HEK293 (cell line): ENCODE results near the gene SLC4A1AP.
A peak's percentile ranks its signal among the peaks of the same experiment; 100 is the strongest.

Experiments used
- CTCF ChIA-PET: fragments of 350-600 bp; formaldehyde crosslinking; extraction: SDS; loops from one replicate; lab custom pipeline; 2021; ENCODE audit warnings: antibody characterized with exemption; lab: Yijun Ruan, JAX
- POLR2A ChIA-PET: fragments of 300-600 bp; formaldehyde crosslinking; extraction: SDS; loops from one replicate; lab custom pipeline; 2020; ENCODE audit warnings: antibody characterized with exemption, inconsistent platforms; lab: Yijun Ruan, JAX
- H3K27ac ChIP-seq: fragments of 200-500 bp; sonication (Bioruptor generic); 2 replicates; pipeline ENCODE4 v1.5.1; 2014; ENCODE audit warnings: low read depth, low read length, control low read depth, inconsistent platforms; ENCODE audit errors: extremely low read depth
- H3K36me3 ChIP-seq, 2 experiments: fragments of 200-500 bp in 1 of 2; sonication (Bioruptor generic) in 1 of 2; 1 replicate in 1 of 2; 2 replicates in 1 of 2; pipeline ENCODE4 v1.5.1; 2014 to 2017; ENCODE audit warnings: inconsistent platforms in 2 of 2, low read length in 2 of 2; ENCODE audit not compliant: control insufficient read depth in 2 of 2, insufficient read depth in 1 of 2
- H3K4me1 ChIP-seq: fragments of 200-500 bp; sonication (Bioruptor generic); 2 replicates; pipeline ENCODE4 v1.5.1; 2014; ENCODE audit warnings: mild to moderate bottlenecking, low read length, inconsistent platforms; ENCODE audit not compliant: control insufficient read depth, insufficient read depth
- H3K4me3 ChIP-seq: 2 replicates; pipeline ENCODE4 v1.5.1; 2011; ENCODE audit warnings: low read depth, mild to moderate bottlenecking, control low read depth, low read length, moderate library complexity
- H3K9me3 ChIP-seq: fragments of 200-500 bp; sonication (Bioruptor generic); 2 replicates; pipeline ENCODE4 v1.5.1; 2014; ENCODE audit warnings: low read depth, low read length, inconsistent platforms; ENCODE audit not compliant: control insufficient read depth, insufficient read depth
- CTCF ChIP-seq: fragments of 450-650 bp; formaldehyde crosslinking; IDR thresholded peaks from 2 replicates; pipeline ENCODE4 v1.5.1; 2016; ENCODE audit warnings: missing biosample characterization, missing genetic modification characterization
- KLF8 ChIP-seq: fragments of 450-650 bp; formaldehyde crosslinking; IDR thresholded peaks from 2 replicates; pipeline ENCODE4 v1.5.1; 2016; ENCODE audit warnings: missing biosample characterization, missing genetic modification characterization
- KLF9 ChIP-seq: fragments of 450-650 bp; formaldehyde crosslinking; IDR thresholded peaks from 2 replicates; pipeline ENCODE4 v1.5.1; 2016; ENCODE audit warnings: missing biosample characterization, missing genetic modification characterization, low read depth
- OVOL3 ChIP-seq: fragments of 450-650 bp; formaldehyde crosslinking; IDR thresholded peaks from 2 replicates; pipeline ENCODE4 v1.5.1; 2016; ENCODE audit warnings: missing biosample characterization, missing genetic modification characterization
- PRDM1 ChIP-seq: fragments of 450-650 bp; formaldehyde crosslinking; IDR thresholded peaks from 2 replicates; pipeline ENCODE4; 2016; ENCODE audit warnings: missing biosample characterization, missing genetic modification characterization
- PRDM10 ChIP-seq: fragments of 450-650 bp; formaldehyde crosslinking; IDR thresholded peaks from 2 replicates; pipeline ENCODE4 v1.5.1; 2016; ENCODE audit warnings: missing biosample characterization, missing genetic modification characterization
- REPIN1 ChIP-seq: fragments of 450-650 bp; formaldehyde crosslinking; IDR thresholded peaks from 2 replicates; pipeline ENCODE4 v1.5.1; 2017; ENCODE audit warnings: missing biosample characterization, missing genetic modification characterization, low read depth
- ZBTB10 ChIP-seq: fragments of 450-650 bp; formaldehyde crosslinking; IDR thresholded peaks from 2 replicates; pipeline ENCODE4 v1.5.1; 2016; ENCODE audit warnings: missing biosample characterization, missing genetic modification characterization
- ZBTB17 ChIP-seq: fragments of 450-650 bp; formaldehyde crosslinking; IDR thresholded peaks from 2 replicates; pipeline ENCODE4 v1.5.1; 2016; ENCODE audit warnings: missing biosample characterization, missing genetic modification characterization
- ZBTB8A ChIP-seq: fragments of 450-650 bp; formaldehyde crosslinking; IDR thresholded peaks from 2 replicates; pipeline ENCODE4 v1.5.1; 2016; ENCODE audit warnings: missing biosample characterization, missing genetic modification characterization
- ZNF2 ChIP-seq: fragments of 450-650 bp; formaldehyde crosslinking; IDR thresholded peaks from 2 replicates; pipeline ENCODE4 v1.5.1; 2016; ENCODE audit warnings: missing biosample characterization, missing genetic modification characterization
- ZNF202 ChIP-seq: fragments of 450-650 bp; formaldehyde crosslinking; IDR thresholded peaks from 2 replicates; pipeline ENCODE4 v1.5.1; 2016; ENCODE audit warnings: missing biosample characterization, missing genetic modification characterization, borderline replicate concordance
- ZNF214 ChIP-seq: fragments of 450-650 bp; formaldehyde crosslinking; IDR thresholded peaks from 2 replicates; pipeline ENCODE4 v1.5.1; 2017; ENCODE audit warnings: missing biosample characterization, mild to moderate bottlenecking, missing genetic modification characterization, borderline replicate concordance
- ZNF221 ChIP-seq: fragments of 450-650 bp; formaldehyde crosslinking; IDR thresholded peaks from 2 replicates; pipeline ENCODE4 v1.5.1; 2017; ENCODE audit warnings: missing biosample characterization, missing genetic modification characterization, borderline replicate concordance
- ZNF366 ChIP-seq: fragments of 450-650 bp; formaldehyde crosslinking; conservative IDR thresholded peaks from 2 replicates; pipeline ENCODE4 v1.5.1; 2016; ENCODE audit warnings: missing biosample characterization, missing genetic modification characterization
- ZNF391 ChIP-seq: fragments of 450-650 bp; formaldehyde crosslinking; IDR thresholded peaks from 2 replicates; pipeline ENCODE4 v1.5.1; 2016; ENCODE audit warnings: low read depth, missing biosample characterization, missing genetic modification characterization, borderline replicate concordance
- ZNF394 ChIP-seq: fragments of 450-650 bp; formaldehyde crosslinking; IDR thresholded peaks from 2 replicates; pipeline ENCODE4 v1.5.1; 2016; ENCODE audit warnings: missing biosample characterization, missing genetic modification characterization, mild to moderate bottlenecking, moderate library complexity, borderline replicate concordance
- ZNF654 ChIP-seq: fragments of 450-650 bp; formaldehyde crosslinking; IDR thresholded peaks from 2 replicates; pipeline ENCODE4 v1.5.1; 2016; ENCODE audit warnings: low read depth, missing biosample characterization, missing genetic modification characterization
- ZNF677 ChIP-seq: fragments of 450-650 bp; IDR thresholded peaks from 2 replicates; pipeline ENCODE4 v1.5.0; 2018; ENCODE audit warnings: missing biosample characterization, mild to moderate bottlenecking, missing genetic modification characterization, moderate library complexity
- ZNF692 ChIP-seq: fragments of 450-650 bp; formaldehyde crosslinking; IDR thresholded peaks from 2 replicates; pipeline ENCODE4 v1.5.1; 2016; ENCODE audit warnings: missing biosample characterization, missing genetic modification characterization
- ZNF843 ChIP-seq: fragments of 450-650 bp; formaldehyde crosslinking; IDR thresholded peaks from 2 replicates; pipeline ENCODE4 v1.5.1; 2016; ENCODE audit warnings: missing biosample characterization, missing genetic modification characterization
- ZSCAN30 ChIP-seq: fragments of 450-650 bp; IDR thresholded peaks from 2 replicates; pipeline ENCODE4 v1.5.1; 2018; ENCODE audit warnings: missing biosample characterization, mild to moderate bottlenecking, missing genetic modification characterization, moderate library complexity
- ZSCAN4 ChIP-seq: fragments of 450-650 bp; formaldehyde crosslinking; IDR thresholded peaks from 2 replicates; pipeline ENCODE4 v1.5.1; 2017; ENCODE audit warnings: missing biosample characterization, missing genetic modification characterization

Gene SLC4A1AP

DNA sequence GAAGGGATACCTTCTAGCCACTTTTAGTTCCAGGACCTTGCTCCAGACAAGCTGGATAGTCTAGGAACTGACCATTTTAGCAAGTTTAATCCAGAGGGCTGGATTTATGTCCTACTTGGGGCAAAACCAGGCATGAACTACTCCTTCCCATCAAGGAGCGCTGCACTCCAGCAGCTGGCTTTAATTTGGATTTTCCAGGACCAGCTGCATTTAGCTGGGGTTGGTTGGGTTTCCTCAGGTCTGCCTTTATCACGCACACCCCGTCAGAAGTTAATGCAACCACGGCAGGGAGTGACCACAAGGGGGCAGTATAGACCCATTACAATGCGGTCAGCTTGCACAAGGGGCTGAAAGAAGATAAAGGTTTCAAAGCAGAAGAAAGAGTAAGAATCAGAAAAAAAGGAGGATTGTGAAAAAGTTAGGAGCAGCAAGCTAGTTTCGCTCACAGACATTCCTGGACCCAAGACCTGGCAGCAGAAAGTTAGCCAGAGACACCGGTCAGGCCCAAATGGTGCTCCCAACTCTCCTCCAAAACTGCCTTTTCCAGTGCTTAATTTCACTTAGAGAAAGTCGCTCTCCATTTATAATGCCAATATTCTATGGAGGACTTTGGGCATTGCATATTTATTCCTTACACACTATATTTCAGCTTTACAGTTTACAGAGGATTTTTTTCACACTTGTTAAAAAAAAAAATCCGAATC is 40.1 kb downstream of the SLC4A1AP start:
- CTCF ChIA-PET: interaction anchor here (0.5 to 5.8 kb wide), 39 partner anchors 9 to 889 kb away, joined by 3 to 66 read pairs (median 3); no protein-coding TSS in a partner anchor
- POLR2A ChIA-PET: interaction anchor here (0.5 kb wide), 1 partner anchor 449 kb away, joined by 4 read pairs; no protein-coding TSS in a partner anchor
- peak; percentile 14; the same call in 1 of the 2 replicates for TF ChIP-seq ZSCAN30 (tag by site-specific recombination)
- TF ChIP-seq ZSCAN4 (tag by site-specific recombination): 0 out of 2 replicates have a peak, but pooled peaks have one; percentile 26
- no peak for TF ChIP-seq ZBTB10 (tag by site-specific recombination)
- peak; percentile 88 for TF ChIP-seq PRDM1 (tag by site-specific recombination)
- TF ChIP-seq ZNF202 (tag by site-specific recombination): no peak
- peak; percentile 24; the same call in 1 of the 2 replicates for TF ChIP-seq ZNF2 (tag by site-specific recombination)
- TF ChIP-seq ZNF214 (tag by site-specific recombination): no peak
- TF ChIP-seq ZBTB17 (tag by site-specific recombination): peak; percentile 56
- peak; percentile 21; the same call in 1 of the 2 replicates for TF ChIP-seq PRDM10 (tag by site-specific recombination)
- no peak for TF ChIP-seq ZNF221 (tag by site-specific recombination)
- no peak for TF ChIP-seq OVOL3 (tag by site-specific recombination)
- TF ChIP-seq ZNF654: peak; percentile 91
- TF ChIP-seq ZNF692 (tag by site-specific recombination): 0 out of 2 replicates have a peak, but pooled peaks have one; percentile 18
- no peak for TF ChIP-seq ZNF391
- TF ChIP-seq KLF8 (tag by site-specific recombination): 0 out of 2 replicates have a peak, but pooled peaks have one; percentile 13
- TF ChIP-seq KLF9 (tag by site-specific recombination): no peak
- peak; percentile 72 for TF ChIP-seq CTCF (tag by site-specific recombination)
- no peak for TF ChIP-seq REPIN1 (tag by site-specific recombination)
- peak; percentile 68; the same call in 1 of the 2 replicates for TF ChIP-seq ZNF366 (tag by site-specific recombination)
- TF ChIP-seq ZNF843 (tag by site-specific recombination): no peak
- no peak for TF ChIP-seq ZNF677
- TF ChIP-seq ZNF394: no peak
- 0 out of 2 replicates have a peak, but pooled peaks have one; percentile 18 for TF ChIP-seq ZBTB8A (tag by site-specific recombination)

More for the DNA sequence above, 40.1 kb downstream of the SLC4A1AP start:
- Histone ChIP-seq H3K4me3 (no peak overlapping the region), H3K36me3 (no peaks in the 10 kb centered on the region), H3K4me1 (peaks cover 6% of the 10 kb centered on the region), H3K9me3 (no peaks in the 10 kb centered on the region), H3K27ac (no peak overlapping the region)
